ENCODE data around the gene TCOF1.

DNA sequence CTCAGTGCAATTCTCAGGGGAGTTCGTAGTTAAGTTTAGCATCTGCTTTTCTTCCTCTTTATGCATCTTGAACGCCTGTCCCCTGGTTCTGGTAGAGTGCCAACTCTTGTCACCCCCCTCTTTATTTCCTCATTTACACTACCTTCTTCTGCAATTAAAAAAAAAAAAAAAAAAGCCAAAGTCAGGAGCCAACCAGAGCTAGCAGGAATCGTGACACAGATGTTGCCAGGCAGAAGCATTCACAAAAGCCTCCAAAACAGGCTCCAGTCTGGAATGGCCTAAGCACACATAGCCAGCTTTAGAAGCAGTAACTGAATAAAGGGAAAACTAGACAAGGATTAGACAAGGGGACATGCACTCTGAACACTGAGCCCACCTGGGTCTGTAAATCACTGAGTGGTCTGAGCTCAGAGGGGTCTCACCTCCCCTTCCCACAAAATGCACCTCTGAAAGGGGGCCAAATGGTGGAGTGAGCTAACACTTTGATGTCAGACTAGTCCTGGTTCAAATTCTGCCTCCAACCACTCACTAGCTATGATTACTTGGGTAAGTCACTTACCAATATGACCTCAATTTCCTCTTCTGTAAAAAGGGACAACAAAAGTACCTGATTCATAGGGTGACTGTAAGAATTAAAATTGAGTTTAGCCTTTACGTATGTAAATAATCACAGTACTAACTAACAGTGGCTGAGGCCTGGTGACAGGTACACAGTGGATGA lies 53.2 kb downstream of the TCOF1 start:
- TF ChIP-seq EZH2 (IDR thresholded peaks at IDR 0.05; ENCODE audit: borderline replicate concordance, low read depth, low read length, severe bottlenecking) (no peak), POLR2AphosphoS5 (IDR thresholded peaks at IDR 0.05; ENCODE audit: insufficient read depth, low read depth, low read length) (no peak), POLR2A (IDR thresholded peaks at IDR 0.05; ENCODE audit: low read depth, low read length) (no peak)
- TF ChIP-seq, protein P1, sequence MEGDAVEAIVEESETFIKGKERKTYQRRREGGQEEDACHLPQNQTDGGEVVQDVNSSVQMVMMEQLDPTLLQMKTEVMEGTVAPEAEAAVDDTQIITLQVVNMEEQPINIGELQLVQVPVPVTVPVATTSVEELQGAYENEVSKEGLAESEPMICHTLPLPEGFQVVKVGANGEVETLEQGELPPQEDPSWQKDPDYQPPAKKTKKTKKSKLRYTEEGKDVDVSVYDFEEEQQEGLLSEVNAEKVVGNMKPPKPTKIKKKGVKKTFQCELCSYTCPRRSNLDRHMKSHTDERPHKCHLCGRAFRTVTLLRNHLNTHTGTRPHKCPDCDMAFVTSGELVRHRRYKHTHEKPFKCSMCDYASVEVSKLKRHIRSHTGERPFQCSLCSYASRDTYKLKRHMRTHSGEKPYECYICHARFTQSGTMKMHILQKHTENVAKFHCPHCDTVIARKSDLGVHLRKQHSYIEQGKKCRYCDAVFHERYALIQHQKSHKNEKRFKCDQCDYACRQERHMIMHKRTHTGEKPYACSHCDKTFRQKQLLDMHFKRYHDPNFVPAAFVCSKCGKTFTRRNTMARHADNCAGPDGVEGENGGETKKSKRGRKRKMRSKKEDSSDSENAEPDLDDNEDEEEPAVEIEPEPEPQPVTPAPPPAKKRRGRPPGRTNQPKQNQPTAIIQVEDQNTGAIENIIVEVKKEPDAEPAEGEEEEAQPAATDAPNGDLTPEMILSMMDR (IDR thresholded peaks at IDR 0.05; ENCODE audit: extremely low read depth in 1 of 2, insufficient read depth in 1 of 2, low read depth in 1 of 2, low read length in 2 of 2) = no peak

Measured in endothelial cell of umbilical vein (primary cell).